Measurements from ENCODE around the gene RGMA. TPM values are rescaled to one million over a fixed set of nuclear protein-coding genes. Genes with fewer than 3 reads are reported as not detected.

The RGMA gene
- total RNA-seq, 1 experiment from 2014 or later, result not detected

- Histone ChIP-seq H3K9me3 (ENCODE audit: low read length) (no peaks in the 10 kb centered on the region), H3K36me3 (ENCODE audit: insufficient read depth, low read length) (no peaks in the 10 kb centered on the region), H3K79me2 (ENCODE audit: low read length) (no peaks in the 10 kb centered on the region), H3K27ac (ENCODE audit: low read length) (no peak overlapping the region), H2AFZ (ENCODE audit: low read length) (no peak overlapping the region), H3K9ac (ENCODE audit: low read length) (no peak overlapping the region), H3K4me2 (ENCODE audit: low read depth, low read length, poor library complexity, severe bottlenecking) (no peak overlapping the region), H3K9me2 (replicated peaks; ENCODE audit: insufficient read depth, low read length) (no peaks in the 10 kb centered on the region), H3K4me1 (ENCODE audit: low read length) (no peaks in the 10 kb centered on the region), H3K4me3 (ENCODE audit: low read length) (no peak overlapping the region), H4K20me1 (ENCODE audit: insufficient read depth, low read depth, low read length) (no peaks in the 10 kb centered on the region), H3K27me3 (ENCODE audit: low read length) (no peaks in the 10 kb centered on the region)
- DNase-seq, result no peak
Observed at GRCh38 chr15:93107646-93108045, 18.6 kb upstream of the RGMA start.

- Histone ChIP-seq H3K4me1 (ENCODE audit: low read length) (no peaks in the 10 kb centered on the region), H3K27me3 (ENCODE audit: low read length) (no peaks in the 10 kb centered on the region), H3K27ac (ENCODE audit: low read length) (no peak overlapping the region), H2AFZ (ENCODE audit: low read length) (no peak overlapping the region), H3K79me2 (ENCODE audit: low read length) (no peaks in the 10 kb centered on the region), H3K4me2 (ENCODE audit: low read depth, low read length, poor library complexity, severe bottlenecking) (no peak overlapping the region), H3K9ac (ENCODE audit: low read length) (no peak overlapping the region), H3K4me3 (ENCODE audit: low read length) (no peak overlapping the region), H3K9me2 (replicated peaks; ENCODE audit: insufficient read depth, low read length) (no peaks in the 10 kb centered on the region), H3K9me3 (ENCODE audit: low read length) (no peaks in the 10 kb centered on the region), H4K20me1 (ENCODE audit: insufficient read depth, low read depth, low read length) (no peaks in the 10 kb centered on the region), H3K36me3 (ENCODE audit: insufficient read depth, low read length) (no peaks in the 10 kb centered on the region)
- DNase-seq, result no peak
Observed at GRCh38 chr15:93105485-93105884, 16.5 kb upstream of the RGMA start.

- Histone ChIP-seq H3K27ac (ENCODE audit: low read length) (no peak overlapping the region), H3K9me3 (ENCODE audit: low read length) (no peaks in the 10 kb centered on the region), H3K36me3 (ENCODE audit: insufficient read depth, low read length) (no peaks in the 10 kb centered on the region), H2AFZ (ENCODE audit: low read length) (no peak overlapping the region), H3K4me3 (ENCODE audit: low read length) (no peak overlapping the region), H3K79me2 (ENCODE audit: low read length) (no peaks in the 10 kb centered on the region), H3K9ac (ENCODE audit: low read length) (no peak overlapping the region), H3K4me2 (ENCODE audit: low read depth, low read length, poor library complexity, severe bottlenecking) (no peak overlapping the region), H3K4me1 (ENCODE audit: low read length) (no peaks in the 10 kb centered on the region), H4K20me1 (ENCODE audit: insufficient read depth, low read depth, low read length) (no peaks in the 10 kb centered on the region), H3K9me2 (replicated peaks; ENCODE audit: insufficient read depth, low read length) (no peaks in the 10 kb centered on the region), H3K27me3 (ENCODE audit: low read length) (no peaks in the 10 kb centered on the region)
- DNase-seq, result no peak
Observed at GRCh38 chr15:93103823-93104222, 14.8 kb upstream of the RGMA start.

- Histone ChIP-seq H4K20me1 (ENCODE audit: insufficient read depth, low read depth, low read length) (no peaks in the 10 kb centered on the region), H3K4me1 (ENCODE audit: low read length) (no peaks in the 10 kb centered on the region), H3K9me2 (replicated peaks; ENCODE audit: insufficient read depth, low read length) (no peaks in the 10 kb centered on the region), H3K27ac (ENCODE audit: low read length) (no peak overlapping the region), H3K36me3 (ENCODE audit: insufficient read depth, low read length) (no peaks in the 10 kb centered on the region), H3K9me3 (ENCODE audit: low read length) (no peaks in the 10 kb centered on the region), H3K4me3 (ENCODE audit: low read length) (no peak overlapping the region), H3K4me2 (ENCODE audit: low read depth, low read length, poor library complexity, severe bottlenecking) (no peak overlapping the region), H3K9ac (ENCODE audit: low read length) (no peak overlapping the region), H3K79me2 (ENCODE audit: low read length) (no peaks in the 10 kb centered on the region), H2AFZ (ENCODE audit: low read length) (no peak overlapping the region), H3K27me3 (ENCODE audit: low read length) (no peaks in the 10 kb centered on the region)
- no peak for DNase-seq
Observed at GRCh38 chr15:93102211-93102610, 13.2 kb upstream of the RGMA start.

GRCh38 chr15:93093765-93094164, 4.8 kb upstream of the RGMA start:
- H3K4me2 ChIP-seq (ENCODE audit: low read depth, low read length, poor library complexity, severe bottlenecking), result no peak overlapping the region

GRCh38 chr15:93091465-93091864, 2.5 kb upstream of the RGMA start:
- H3K9me3 ChIP-seq (ENCODE audit: low read length), result no peaks in the 10 kb centered on the region
- no peak overlapping the region for H3K4me3 ChIP-seq (ENCODE audit: low read length)
- no peak overlapping the region for H3K9ac ChIP-seq (ENCODE audit: low read length)
- no peak overlapping the region for H3K4me2 ChIP-seq (ENCODE audit: low read depth, low read length, poor library complexity, severe bottlenecking)
- H4K20me1 ChIP-seq (ENCODE audit: insufficient read depth, low read depth, low read length), result no peaks in the 10 kb centered on the region
- no peaks in the 10 kb centered on the region for H3K36me3 ChIP-seq (ENCODE audit: insufficient read depth, low read length)
- no peak for DNase-seq
- no peak overlapping the region for H3K27ac ChIP-seq (ENCODE audit: low read length)
- no peaks in the 10 kb centered on the region for H3K27me3 ChIP-seq (ENCODE audit: low read length)
- no peaks in the 10 kb centered on the region for H3K9me2 ChIP-seq (replicated peaks; ENCODE audit: insufficient read depth, low read length)
- H3K79me2 ChIP-seq (ENCODE audit: low read length), result no peaks in the 10 kb centered on the region
- no peak overlapping the region for H2AFZ ChIP-seq (ENCODE audit: low read length)
- no peaks in the 10 kb centered on the region for H3K4me1 ChIP-seq (ENCODE audit: low read length)

More at GRCh38 chr15:93093765-93094164, 4.8 kb upstream of the RGMA start:
- Histone ChIP-seq H3K36me3 (ENCODE audit: insufficient read depth, low read length) (no peaks in the 10 kb centered on the region), H4K20me1 (ENCODE audit: insufficient read depth, low read depth, low read length) (no peaks in the 10 kb centered on the region), H3K27me3 (ENCODE audit: low read length) (no peaks in the 10 kb centered on the region), H3K9me3 (ENCODE audit: low read length) (no peaks in the 10 kb centered on the region), H3K27ac (ENCODE audit: low read length) (no peak overlapping the region), H3K4me1 (ENCODE audit: low read length) (no peaks in the 10 kb centered on the region), H3K9me2 (replicated peaks; ENCODE audit: insufficient read depth, low read length) (no peaks in the 10 kb centered on the region), H3K79me2 (ENCODE audit: low read length) (no peaks in the 10 kb centered on the region), H3K9ac (ENCODE audit: low read length) (no peak overlapping the region), H2AFZ (ENCODE audit: low read length) (no peak overlapping the region), H3K4me3 (ENCODE audit: low read length) (no peak overlapping the region)
- DNase-seq, result no peak

GRCh38 chr15:93089727-93090305, 805 bp upstream of the RGMA start:
- Histone ChIP-seq H3K27ac (ENCODE audit: low read length) (no peak overlapping the region), H3K9me3 (ENCODE audit: low read length) (no peaks in the 10 kb centered on the region), H3K9me2 (replicated peaks; ENCODE audit: insufficient read depth, low read length) (no peaks in the 10 kb centered on the region), H3K9ac (ENCODE audit: low read length) (no peak overlapping the region), H3K4me3 (ENCODE audit: low read length) (no peak overlapping the region), H2AFZ (ENCODE audit: low read length) (no peak overlapping the region), H3K79me2 (ENCODE audit: low read length) (no peaks in the 10 kb centered on the region), H3K4me1 (ENCODE audit: low read length) (no peaks in the 10 kb centered on the region), H4K20me1 (ENCODE audit: insufficient read depth, low read depth, low read length) (no peaks in the 10 kb centered on the region), H3K27me3 (ENCODE audit: low read length) (no peaks in the 10 kb centered on the region), H3K4me2 (ENCODE audit: low read depth, low read length, poor library complexity, severe bottlenecking) (no peak overlapping the region), H3K36me3 (ENCODE audit: insufficient read depth, low read length) (no peaks in the 10 kb centered on the region)
- DNase-seq, result no peak

- Histone ChIP-seq H3K4me2 (ENCODE audit: low read depth, low read length, poor library complexity, severe bottlenecking) (no peak overlapping the region), H3K27ac (ENCODE audit: low read length) (no peak overlapping the region), H3K27me3 (ENCODE audit: low read length) (no peaks in the 10 kb centered on the region), H3K9me3 (ENCODE audit: low read length) (no peaks in the 10 kb centered on the region), H3K4me3 (ENCODE audit: low read length) (no peak overlapping the region), H3K4me1 (ENCODE audit: low read length) (no peaks in the 10 kb centered on the region), H3K9me2 (replicated peaks; ENCODE audit: insufficient read depth, low read length) (no peaks in the 10 kb centered on the region), H3K9ac (ENCODE audit: low read length) (no peak overlapping the region), H3K79me2 (ENCODE audit: low read length) (no peaks in the 10 kb centered on the region), H2AFZ (ENCODE audit: low read length) (no peak overlapping the region), H4K20me1 (ENCODE audit: insufficient read depth, low read depth, low read length) (no peaks in the 10 kb centered on the region), H3K36me3 (ENCODE audit: insufficient read depth, low read length) (no peaks in the 10 kb centered on the region)
- DNase-seq, result no peak
Observed at GRCh38 chr15:93088200-93088980, 621 bp downstream of the RGMA start.
